G401 (cell line): ENCODE results near the gene RPTOR. TPM values are rescaled to one million over a fixed set of nuclear protein-coding genes. Genes with fewer than 3 reads are reported as not detected.

Source experiments
- DNase-seq: peaks from one replicate; pipeline ENCODE4 v3.0.0-alpha.2; 2015; ENCODE audit warnings: low spot score
- in situ Hi-C: cut with HindIII; loops from 2 replicates; pipeline ENCODE4 v1.10.0; 2016; ENCODE audit warnings: low sequenced_read_pairs, mixed read lengths
- total RNA-seq: library from RNA; depleted of rRNA; stranded (reverse); fragments of >200 nt; shearing (Covaris generic); gene quantifications from 2 replicates; pipeline ENCODE4 v1.2.3, GENCODE V29; 2014

Gene RPTOR
- total RNA-seq, 1 experiment from 2014 or later, result 27.7 TPM

GRCh38 chr17:80631142-80632045 is 86.8 kb downstream of the RPTOR start:
- in situ Hi-C loops, result no loop called here
- DNase-seq, result no peak

DNA sequence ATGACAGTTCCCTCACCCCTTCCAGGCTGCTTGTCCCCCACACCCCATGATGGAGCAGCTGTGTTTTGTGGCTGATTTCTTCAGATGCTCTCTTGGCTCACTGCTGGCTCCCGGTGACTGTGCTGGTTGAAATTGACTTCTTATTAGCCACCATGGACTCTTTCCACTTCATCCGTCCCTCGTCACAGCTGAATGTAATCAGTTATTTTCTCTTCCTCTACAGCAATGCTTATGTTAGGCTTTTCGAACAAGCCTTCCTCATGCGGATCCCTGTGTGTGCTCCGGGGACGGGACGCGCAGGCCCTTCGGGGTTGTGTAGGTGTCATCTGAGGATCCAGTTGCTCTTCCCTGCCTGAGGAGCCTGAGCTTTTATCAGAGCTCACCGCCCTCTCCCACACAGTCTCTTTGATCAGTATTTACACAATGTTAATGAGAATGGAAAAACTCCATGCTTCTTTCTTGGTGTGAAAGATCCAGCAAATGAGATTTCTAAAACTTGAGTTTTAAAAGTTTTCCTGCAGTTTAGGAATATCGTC is 87.5 kb downstream of the RPTOR start:
- in situ Hi-C loops, result no loop called here
- no peak for DNase-seq

DNA sequence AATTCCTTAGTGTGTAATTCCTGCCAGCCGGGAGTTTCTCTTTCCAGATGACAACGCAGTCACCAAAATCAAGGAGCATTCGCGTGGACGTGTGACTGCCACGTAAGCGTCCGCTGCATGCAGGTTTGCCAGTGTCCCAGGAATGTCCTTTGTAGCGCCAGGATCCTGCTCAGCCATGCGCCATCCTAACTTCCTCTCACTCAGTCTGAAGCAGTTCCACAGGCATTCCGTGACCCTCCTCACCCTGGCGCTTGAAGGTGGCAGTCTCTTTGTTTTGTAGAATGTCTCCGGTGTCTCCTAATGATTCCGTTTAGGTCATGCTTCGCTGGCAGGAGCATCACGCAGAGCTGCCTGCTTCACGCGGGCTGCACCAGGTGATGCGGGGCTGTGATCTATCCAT is 88.6 kb downstream of the RPTOR start:
- in situ Hi-C loops, result no loop called here
- no peak for DNase-seq

GRCh38 chr17:80633994-80634566 is 89.4 kb downstream of the RPTOR start:
- DNase-seq, result no peak
- in situ Hi-C loops, result no loop called here

GRCh38 chr17:80636361-80637018 is 91.9 kb downstream of the RPTOR start:
- in situ Hi-C loops, result loop anchor here (5.0 kb wide), 1 partner anchor 91 kb away; no protein-coding TSS in a partner anchor
- DNase-seq, result no peak

DNA sequence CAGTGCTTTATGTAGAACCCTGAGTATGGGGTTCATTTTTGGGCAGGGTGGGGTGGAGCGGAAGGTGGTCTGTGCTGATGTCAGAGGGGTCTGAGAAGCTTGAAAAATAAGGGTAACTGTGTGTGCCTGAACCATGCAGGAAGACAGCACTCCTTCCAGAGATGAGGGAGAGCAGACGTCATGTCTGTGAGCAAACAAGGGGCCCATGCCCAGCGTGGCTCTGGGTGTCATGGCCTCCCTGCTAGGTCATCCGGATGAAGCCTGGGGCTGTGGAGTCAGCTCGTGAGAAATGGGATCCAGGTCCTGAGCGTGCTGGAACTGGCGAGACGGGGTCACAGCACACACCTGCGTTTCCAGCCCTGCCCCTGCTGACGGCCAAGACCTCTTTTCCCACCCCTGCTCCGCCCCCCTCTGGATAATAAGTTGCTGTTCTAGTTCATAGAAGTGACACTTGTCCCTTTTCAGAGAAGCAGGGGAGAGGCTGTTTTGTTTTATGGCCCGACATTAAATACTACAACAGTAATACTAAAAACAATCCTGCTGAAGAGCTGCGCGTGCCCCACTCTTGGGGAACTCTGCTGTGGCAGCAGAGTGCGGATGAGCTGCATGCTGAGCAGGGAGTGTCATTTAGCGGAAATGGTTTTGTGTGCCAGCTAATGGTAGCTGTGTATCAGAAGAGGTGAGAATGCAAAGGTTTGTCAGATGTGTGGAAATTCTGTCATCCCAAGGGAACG is 92.6 kb downstream of the RPTOR start:
- peak; percentile 19 for DNase-seq
- in situ Hi-C loops, result loop anchor here (5.0 kb wide), 1 partner anchor 90 kb away; no protein-coding TSS in a partner anchor

DNA sequence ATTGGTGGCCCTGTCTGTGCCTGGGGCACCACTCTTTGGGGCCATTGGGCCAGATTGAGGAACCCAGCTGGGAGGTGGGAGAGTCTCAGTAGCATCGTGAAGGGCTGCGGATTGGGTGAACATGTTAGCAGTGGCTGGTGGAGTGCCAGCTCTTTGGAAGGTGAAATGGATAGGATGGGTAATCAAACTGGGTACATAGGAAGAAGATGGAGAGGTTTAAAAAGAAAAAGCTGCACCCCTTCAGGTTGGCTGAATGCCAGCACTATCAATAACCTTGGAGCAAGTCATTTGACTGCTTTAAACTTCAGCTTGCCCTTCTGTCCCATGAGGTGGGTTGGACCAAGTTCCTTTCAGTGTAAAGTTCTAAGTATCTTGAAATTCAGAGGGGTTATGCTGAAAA is 95.0 kb downstream of the RPTOR start:
- DNase-seq, result no peak
- in situ Hi-C loops, result loop anchor here (5.0 kb wide), 1 partner anchor 88 kb away; no protein-coding TSS in a partner anchor

GRCh38 chr17:80640366-80641084 is 95.9 kb downstream of the RPTOR start:
- in situ Hi-C loops, result no loop called here
- no peak for DNase-seq

DNA sequence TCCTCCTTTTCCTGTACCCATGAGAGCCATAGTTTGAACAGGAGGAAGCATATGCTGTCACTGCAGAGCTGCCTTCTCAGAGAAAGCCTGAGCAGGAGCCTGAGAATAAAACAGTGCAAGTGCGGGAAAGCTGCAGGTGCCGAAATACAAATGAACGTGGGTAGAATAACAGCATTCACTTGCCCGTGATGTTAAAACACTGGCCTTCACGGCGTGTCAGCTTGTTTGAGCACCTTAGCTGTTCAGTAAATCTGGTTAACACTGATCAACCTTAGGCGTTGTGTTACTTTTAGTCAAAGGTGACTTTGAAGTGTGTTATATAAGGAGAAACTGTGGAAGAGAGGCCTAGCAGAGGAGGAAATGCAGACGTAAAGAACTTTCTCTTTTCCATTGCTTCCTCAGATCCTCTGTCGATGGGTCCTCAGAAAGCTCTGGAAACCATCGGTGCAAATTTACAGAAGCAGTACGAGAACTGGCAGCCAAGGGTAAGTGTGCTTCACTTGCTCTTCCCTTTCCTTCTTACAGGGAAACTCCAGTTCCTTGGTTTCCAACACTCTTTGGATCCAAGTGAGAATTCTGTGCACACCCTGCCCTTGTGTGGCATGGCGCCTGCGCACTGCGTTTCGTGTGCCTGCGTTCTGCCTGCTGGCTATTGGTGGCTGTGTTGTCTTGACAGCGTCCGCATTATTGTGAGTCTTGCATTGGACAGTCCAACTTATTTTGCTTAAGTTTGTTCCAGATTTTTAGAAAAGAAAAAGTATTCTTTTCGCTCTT is 98.9 kb downstream of the RPTOR start:
- in situ Hi-C loops, result no loop called here
- DNase-seq, result no peak

DNA sequence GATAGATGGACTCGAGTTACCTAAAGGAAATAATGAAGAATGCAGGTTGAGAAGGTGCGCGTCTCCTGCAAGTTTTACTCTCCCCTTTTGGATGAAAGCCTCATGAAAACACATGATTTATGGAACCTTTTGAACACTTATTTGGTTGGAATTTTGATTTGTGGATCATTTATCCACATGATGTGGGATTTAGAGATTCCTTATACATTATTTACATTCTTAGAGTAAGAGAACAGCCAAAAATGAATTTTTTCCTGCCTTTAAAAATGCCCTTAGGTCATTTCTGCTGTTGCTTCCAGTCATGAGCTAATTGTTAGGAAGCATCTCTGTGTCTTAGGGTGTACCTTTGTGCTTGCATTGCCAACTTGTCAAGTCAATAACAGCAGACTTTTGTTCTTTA is 99.9 kb downstream of the RPTOR start:
- in situ Hi-C loops, result no loop called here
- no peak for DNase-seq

DNA sequence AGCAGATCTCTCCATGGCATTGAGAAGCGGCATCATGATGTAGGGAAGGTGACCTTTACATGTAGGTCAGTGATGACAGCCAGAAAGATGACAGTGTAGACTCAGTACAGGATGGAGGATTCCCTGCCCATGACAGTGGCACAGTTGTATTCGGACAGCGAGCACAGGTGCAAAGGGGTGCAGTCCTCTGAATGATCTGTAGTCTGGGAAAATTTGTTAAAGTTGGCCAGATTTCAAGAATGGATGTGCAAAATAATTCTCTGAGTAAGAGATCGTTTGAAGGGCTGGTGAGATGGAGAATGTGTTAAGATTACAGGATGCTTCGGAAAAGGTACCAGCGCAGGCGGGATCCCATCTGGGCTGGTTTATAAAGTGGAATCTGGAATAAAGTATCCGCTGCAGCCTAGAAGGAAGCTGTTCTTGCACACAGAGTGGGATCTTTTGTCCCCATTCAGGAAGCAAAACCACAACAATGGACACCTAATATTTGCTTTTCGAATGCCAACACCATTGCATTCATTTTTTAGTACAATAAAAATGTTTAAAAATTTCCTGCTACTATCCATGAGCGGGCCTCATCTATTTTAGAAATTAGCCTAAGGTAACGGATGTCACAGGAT is 101.2 kb downstream of the RPTOR start:
- in situ Hi-C loops, result no loop called here
- peak; percentile 58 for DNase-seq

DNA sequence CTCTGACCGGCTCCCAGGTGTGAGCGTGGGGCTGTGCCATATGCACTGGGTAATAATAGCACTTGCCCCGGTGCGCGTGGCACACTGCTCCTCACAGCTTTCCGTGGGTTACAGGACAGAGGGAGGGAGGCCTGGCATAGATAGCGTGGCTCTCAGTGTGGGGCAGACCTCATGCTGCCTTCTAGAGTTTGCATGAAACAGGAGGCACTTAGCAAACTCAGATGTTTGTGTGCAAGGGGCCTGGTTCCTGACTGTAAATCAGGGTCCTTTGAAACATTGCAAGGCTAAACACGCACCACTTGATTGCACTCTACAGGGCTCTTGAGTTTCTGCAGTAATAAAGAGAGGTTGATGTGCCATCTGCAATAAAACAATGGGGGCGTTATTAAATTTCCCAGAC is 101.7 kb downstream of the RPTOR start:
- peak; percentile 80 for DNase-seq
- in situ Hi-C loops, result no loop called here

- in situ Hi-C loops, result no loop called here
- DNase-seq, result no peak
These were observed 103.1 kb downstream of the RPTOR start for GRCh38 chr17:80647746-80648145.

DNA sequence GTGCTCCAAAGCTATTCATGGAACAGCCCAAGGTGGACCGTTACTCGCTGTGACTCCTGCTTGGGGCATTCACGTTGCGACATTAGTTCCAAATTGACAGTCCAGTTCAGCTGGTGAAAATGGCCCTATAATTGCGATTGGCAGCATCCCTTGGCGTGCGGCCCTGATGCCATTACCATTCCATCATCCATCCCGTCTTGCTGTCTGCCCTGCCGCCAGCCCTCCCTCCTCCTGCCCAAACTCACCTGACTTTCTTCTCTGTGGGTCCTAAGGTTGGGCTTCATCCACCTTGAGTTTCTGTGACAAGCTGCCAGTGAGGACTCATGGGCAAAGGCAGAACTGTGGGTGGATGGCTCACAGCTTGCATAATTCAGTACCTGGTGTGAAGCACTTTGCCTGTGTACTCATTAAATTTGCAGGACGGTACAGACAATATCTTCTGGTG is 104.6 kb downstream of the RPTOR start:
- DNase-seq, result peak; percentile 25
- in situ Hi-C loops, result no loop called here

- in situ Hi-C loops, result no loop called here
- DNase-seq, result peak; percentile 40
These were observed 105.2 kb downstream of the RPTOR start for GRCh38 chr17:80649672-80650330.

- in situ Hi-C loops, result no loop called here
- DNase-seq, result no peak
These were observed 105.7 kb downstream of the RPTOR start for GRCh38 chr17:80650331-80650672.
